ENCODE measurements around the gene CYP27C1. TPM values are rescaled to one million over a fixed set of nuclear protein-coding genes. Genes with fewer than 3 reads are reported as not detected.

The CYP27C1 gene
- total RNA-seq, 1 experiment from 2014 or later = not detected

DNA sequence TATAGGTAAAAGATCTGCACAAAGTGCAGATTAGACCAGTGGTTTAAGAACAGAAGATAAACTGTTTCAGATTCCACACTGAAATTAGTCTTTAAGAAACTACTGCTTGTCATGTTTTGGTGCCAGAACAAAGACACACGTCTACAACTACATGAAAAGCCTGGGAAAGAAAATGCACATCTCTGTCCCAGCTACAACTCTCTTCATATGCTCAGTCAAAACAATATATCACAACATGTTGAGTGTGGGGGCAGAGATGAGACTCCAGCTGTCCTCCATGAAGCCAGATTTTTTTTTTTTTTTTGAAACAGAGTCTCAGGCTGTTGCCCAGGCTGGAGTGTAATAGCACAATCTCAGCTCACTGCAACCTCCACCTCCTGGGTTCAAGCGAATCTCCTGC is 60.6 kb downstream of the CYP27C1 start:
- no peak overlapping the region for H3K4me2 ChIP-seq (ENCODE audit: low read length)
- H4K20me1 ChIP-seq (ENCODE audit: insufficient read depth) = no peaks in the 10 kb centered on the region
- ATAC-seq = no peak
- ChIA-PET POLR2A (no interaction called here), RAD21 (ENCODE audit: low non-redundant PET in 1 of 2, low total read pairs in 2 of 2, uncharacterized antibody in 2 of 2, unreplicated experiment in 2 of 2) (no interaction called here), CTCF (no interaction called here)
- H3K9me2 ChIP-seq (ENCODE audit: insufficient read depth) = no peaks in the 10 kb centered on the region
- H3K9ac ChIP-seq (ENCODE audit: low read length) = no peak overlapping the region
- intact Hi-C loops (cut with micrococcal nuclease) = no loop called here
- DNase-seq (ENCODE audit: low read depth, low spot score) = no peak
- BruUV-seq (replicated peaks) = no TSS peak
- TF ChIP-seq POLR2A (IDR thresholded peaks at IDR 0.05; ENCODE audit: borderline replicate concordance, extremely low read depth, insufficient read depth, insufficient read length) = no peak
- TF ChIP-seq JUND (IDR thresholded peaks at IDR 0.05) = no peak
- TF ChIP-seq RAD21 (IDR thresholded peaks at IDR 0.05; ENCODE audit: low read depth) = no peak
- no peak for TF ChIP-seq YY1 (IDR thresholded peaks at IDR 0.05; ENCODE audit: extremely low read depth, insufficient replicate concordance, low read depth, low read length)
- TF ChIP-seq, protein P1, sequence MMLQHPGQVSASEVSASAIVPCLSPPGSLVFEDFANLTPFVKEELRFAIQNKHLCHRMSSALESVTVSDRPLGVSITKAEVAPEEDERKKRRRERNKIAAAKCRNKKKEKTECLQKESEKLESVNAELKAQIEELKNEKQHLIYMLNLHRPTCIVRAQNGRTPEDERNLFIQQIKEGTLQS (IDR thresholded peaks at IDR 0.05) = no peak
- no peak for TF ChIP-seq ZNF274 (IDR thresholded peaks at IDR 0.05; ENCODE audit: low read depth, low read length)
- TF ChIP-seq CEBPB (IDR thresholded peaks at IDR 0.05; ENCODE audit: low read depth) = no peak
- no peak for TF ChIP-seq TCF7L2 (IDR thresholded peaks at IDR 0.05; ENCODE audit: borderline replicate concordance, extremely low read depth, insufficient read depth, insufficient read length)
- TF ChIP-seq ZFX (IDR thresholded peaks at IDR 0.05) = no peak
- TF ChIP-seq, protein P2, sequence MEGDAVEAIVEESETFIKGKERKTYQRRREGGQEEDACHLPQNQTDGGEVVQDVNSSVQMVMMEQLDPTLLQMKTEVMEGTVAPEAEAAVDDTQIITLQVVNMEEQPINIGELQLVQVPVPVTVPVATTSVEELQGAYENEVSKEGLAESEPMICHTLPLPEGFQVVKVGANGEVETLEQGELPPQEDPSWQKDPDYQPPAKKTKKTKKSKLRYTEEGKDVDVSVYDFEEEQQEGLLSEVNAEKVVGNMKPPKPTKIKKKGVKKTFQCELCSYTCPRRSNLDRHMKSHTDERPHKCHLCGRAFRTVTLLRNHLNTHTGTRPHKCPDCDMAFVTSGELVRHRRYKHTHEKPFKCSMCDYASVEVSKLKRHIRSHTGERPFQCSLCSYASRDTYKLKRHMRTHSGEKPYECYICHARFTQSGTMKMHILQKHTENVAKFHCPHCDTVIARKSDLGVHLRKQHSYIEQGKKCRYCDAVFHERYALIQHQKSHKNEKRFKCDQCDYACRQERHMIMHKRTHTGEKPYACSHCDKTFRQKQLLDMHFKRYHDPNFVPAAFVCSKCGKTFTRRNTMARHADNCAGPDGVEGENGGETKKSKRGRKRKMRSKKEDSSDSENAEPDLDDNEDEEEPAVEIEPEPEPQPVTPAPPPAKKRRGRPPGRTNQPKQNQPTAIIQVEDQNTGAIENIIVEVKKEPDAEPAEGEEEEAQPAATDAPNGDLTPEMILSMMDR (IDR thresholded peaks at IDR 0.05 in 2 of 3, conservative IDR thresholded peaks at IDR 0.05 in 1 of 3; ENCODE audit: borderline replicate concordance in 1 of 3, insufficient read depth in 1 of 3, low read depth in 2 of 3, low read length in 2 of 3) = no peak
- no peak for TF ChIP-seq SRF (IDR thresholded peaks at IDR 0.05; ENCODE audit: low read depth)
- no peak overlapping the region for H2AFZ ChIP-seq (ENCODE audit: low read depth, low read length, poor library complexity, severe bottlenecking)
- H3K36me3 ChIP-seq (ENCODE audit: control insufficient read depth in 1 of 2, insufficient read depth in 2 of 2, low read length in 2 of 2) = no peaks in the 10 kb centered on the region
- H3K9me3 ChIP-seq (ENCODE audit: control insufficient read depth in 1 of 2, insufficient read depth in 1 of 2, low read depth in 1 of 2, low read length in 2 of 2) = no peaks in the 10 kb centered on the region
- H3K27me3 ChIP-seq (ENCODE audit: insufficient read depth, low read length) = no peaks in the 10 kb centered on the region
- H3K4me1 ChIP-seq (ENCODE audit: control insufficient read depth in 1 of 2, insufficient read depth in 2 of 2, low read length in 2 of 2) = no peaks in the 10 kb centered on the region
- H3K79me2 ChIP-seq (ENCODE audit: insufficient read depth, low read length) = no peaks in the 10 kb centered on the region
- H3K4me3 ChIP-seq (replicated peaks in 1 of 2; ENCODE audit: low read depth in 1 of 2, low read length in 2 of 2) = no peak overlapping the region
- H3K27ac ChIP-seq (ENCODE audit: low read depth, low read length) = no peak overlapping the region
